Activated B cell treated with CpG ODN at 0.5 μM for 24 hours (primary cell): ENCODE measurements around the gene BTF3L4. TPM values are rescaled to one million over a fixed set of nuclear protein-coding genes. Genes with fewer than 3 reads are reported as not detected.

Experiments used
- ATAC-seq: fragments of 200-7000 bp; cut with Tn5 transposase; one replicate; pipeline ENCODE4 v1.10.0; 2021; ENCODE audit warnings: low read depth, mild to moderate bottlenecking, moderate library complexity
- CTCF ChIA-PET: fragments of 350-600 bp; sonication (Branson Sonifier 250); formaldehyde crosslinking; loops from one replicate; lab custom pipeline; 2021; ENCODE audit warnings: antibody characterized with exemption; lab: Charles Lee
- POLR2A ChIA-PET: fragments of 350-600 bp; sonication (Branson Sonifier 250); formaldehyde crosslinking; loops from one replicate; lab custom pipeline; 2021; ENCODE audit warnings: antibody characterized with exemption; lab: Charles Lee
- DNase-seq: peaks from one replicate; pipeline ENCODE4 v3.0.0; 2022
- H3K27ac Mint-ChIP-seq: one replicate; pipeline ENCODE4 v1.8.0; 2020; ENCODE audit warnings: mixed read lengths
- H3K27me3 Mint-ChIP-seq: one replicate; pipeline ENCODE4 v1.8.0; 2021; ENCODE audit warnings: mixed read lengths
- H3K36me3 Mint-ChIP-seq: one replicate; pipeline ENCODE4 v1.8.0; 2021; ENCODE audit warnings: low read depth, mixed read lengths
- H3K4me1 Mint-ChIP-seq: one replicate; pipeline ENCODE4 v1.8.0; 2021; ENCODE audit warnings: mixed read lengths
- H3K4me3 Mint-ChIP-seq: one replicate; pipeline ENCODE4 v1.8.0; 2020; ENCODE audit warnings: mild to moderate bottlenecking, mixed read lengths
- H3K9me3 Mint-ChIP-seq: one replicate; pipeline ENCODE4 v1.8.0; 2020; ENCODE audit warnings: mixed read lengths
- intact Hi-C: fragments of 100-400 bp; cut with micrococcal nuclease; formaldehyde crosslinking; loops from one replicate; pipeline ENCODE4 v1.15.1; 2024
- total RNA-seq: library from RNA; stranded (reverse); gene quantifications from 2 replicates; pipeline ENCODE4 v1.2.3, GENCODE V29; 2022
- TF ChIP-seq, protein P1 (sequence below): fragments of 200-600 bp; IDR thresholded peaks from one replicate; pipeline ENCODE4 v1.8.0; 2022; ENCODE audit warnings: antibody characterized with exemption, mild to moderate bottlenecking

The BTF3L4 gene
- total RNA-seq, 1 donor from 2014 or later, result 36.2 TPM

GRCh38 chr1:52127181-52128180, 71.4 kb downstream of the BTF3L4 start:
- H3K4me1 Mint-ChIP-seq, result peaks cover 4% of the 10 kb centered on the region
- no peaks in the 10 kb centered on the region for H3K9me3 Mint-ChIP-seq
- no peak overlapping the region for H3K27ac Mint-ChIP-seq
- no peaks in the 10 kb centered on the region for H3K36me3 Mint-ChIP-seq
- TF ChIP-seq, protein P1, sequence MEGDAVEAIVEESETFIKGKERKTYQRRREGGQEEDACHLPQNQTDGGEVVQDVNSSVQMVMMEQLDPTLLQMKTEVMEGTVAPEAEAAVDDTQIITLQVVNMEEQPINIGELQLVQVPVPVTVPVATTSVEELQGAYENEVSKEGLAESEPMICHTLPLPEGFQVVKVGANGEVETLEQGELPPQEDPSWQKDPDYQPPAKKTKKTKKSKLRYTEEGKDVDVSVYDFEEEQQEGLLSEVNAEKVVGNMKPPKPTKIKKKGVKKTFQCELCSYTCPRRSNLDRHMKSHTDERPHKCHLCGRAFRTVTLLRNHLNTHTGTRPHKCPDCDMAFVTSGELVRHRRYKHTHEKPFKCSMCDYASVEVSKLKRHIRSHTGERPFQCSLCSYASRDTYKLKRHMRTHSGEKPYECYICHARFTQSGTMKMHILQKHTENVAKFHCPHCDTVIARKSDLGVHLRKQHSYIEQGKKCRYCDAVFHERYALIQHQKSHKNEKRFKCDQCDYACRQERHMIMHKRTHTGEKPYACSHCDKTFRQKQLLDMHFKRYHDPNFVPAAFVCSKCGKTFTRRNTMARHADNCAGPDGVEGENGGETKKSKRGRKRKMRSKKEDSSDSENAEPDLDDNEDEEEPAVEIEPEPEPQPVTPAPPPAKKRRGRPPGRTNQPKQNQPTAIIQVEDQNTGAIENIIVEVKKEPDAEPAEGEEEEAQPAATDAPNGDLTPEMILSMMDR, result no peak
- intact Hi-C loops, result loop anchor here (1.0 to 5.0 kb wide), 4 partner anchors 169 to 1055 kb away; no protein-coding TSS in a partner anchor
- POLR2A ChIA-PET, result interaction anchor here (0.6 kb wide), 1 partner anchor 492 kb away, joined by 4 read pairs; no protein-coding TSS in a partner anchor
- H3K27me3 Mint-ChIP-seq, result peaks cover 23% of the 10 kb centered on the region
- CTCF ChIA-PET, result interaction anchor here (2.0 to 2.7 kb wide), 2 partner anchors 166 to 169 kb away, joined by 5 to 15 read pairs; no protein-coding TSS in a partner anchor
- DNase-seq (no peak), ATAC-seq (no peak)
- no peak overlapping the region for H3K4me3 Mint-ChIP-seq

- DNase-seq (no peak), ATAC-seq (peak; percentile 43)
- peak overlapping the region; percentile 5 for H3K4me3 Mint-ChIP-seq
- TF ChIP-seq, protein P1, result no peak
- intact Hi-C loops, result loop anchor here (2.0 to 10.0 kb wide), 5 partner anchors 99 to 547 kb away; partner anchors contain the start of genes CC2D1B, ORC1 and PRPF38A
- H3K36me3 Mint-ChIP-seq, result no peaks in the 10 kb centered on the region
- ChIA-PET POLR2A (interaction anchor here (0.6 kb wide), 1 partner anchor 500 kb away, joined by 8 read pairs; no protein-coding TSS in a partner anchor), CTCF (interaction anchor here (0.5 to 0.6 kb wide), 2 partner anchors 13 to 708 kb away, joined by 3 read pairs; no protein-coding TSS in a partner anchor)
- H3K9me3 Mint-ChIP-seq, result no peaks in the 10 kb centered on the region
- H3K27ac Mint-ChIP-seq, result peak overlapping the region; percentile 25
- peaks cover 14% of the 10 kb centered on the region for H3K27me3 Mint-ChIP-seq
- peaks cover 28% of the 10 kb centered on the region for H3K4me1 Mint-ChIP-seq
These were observed 83.9 kb downstream of the BTF3L4 start for GRCh38 chr1:52139817-52140540.

Other genes with a start within 250 kb of the BTF3L4 start
- gene NRDC, start 177.6 kb upstream of the BTF3L4 start, total RNA-seq, result 157 and 162 TPM in 2 replicates
- gene RAB3B, start 65.6 kb upstream of the BTF3L4 start, total RNA-seq, result 0.02 TPM in 1 of 2 replicates, not detected in the other
- 18.4 and 18.8 TPM in 2 replicates for gene KTI12, start 22.5 kb upstream of the BTF3L4 start, total RNA-seq
- gene TXNDC12, start 1.1 kb upstream of the BTF3L4 start, total RNA-seq, result 37.4 and 39.0 TPM in 2 replicates
- 3.2 and 3.3 TPM in 2 replicates for gene ZFYVE9, start 85.8 kb downstream of the BTF3L4 start, total RNA-seq